ENCODE results near the gene TBXAS1.

- TF ChIP-seq CTCF (IDR thresholded peaks at IDR 0.05) = no peak
- no peak for TF ChIP-seq ZFX (IDR thresholded peaks at IDR 0.05; ENCODE audit: borderline replicate concordance)
Observed at GRCh38 chr7:139857791-139858190, 28.7 kb downstream of the TBXAS1 start.

Data from 22Rv1 (cell line).